Limb (tissue), 2 donors: ENCODE results near the gene TCFL5.

Experiments
- DNase-seq, 2 donors: peaks; one replicate each; pipeline ENCODE4 v3.0.0-alpha.2; 2016; ENCODE audit errors: extremely low spot score in 2 of 2

The TCFL5 gene

DNA sequence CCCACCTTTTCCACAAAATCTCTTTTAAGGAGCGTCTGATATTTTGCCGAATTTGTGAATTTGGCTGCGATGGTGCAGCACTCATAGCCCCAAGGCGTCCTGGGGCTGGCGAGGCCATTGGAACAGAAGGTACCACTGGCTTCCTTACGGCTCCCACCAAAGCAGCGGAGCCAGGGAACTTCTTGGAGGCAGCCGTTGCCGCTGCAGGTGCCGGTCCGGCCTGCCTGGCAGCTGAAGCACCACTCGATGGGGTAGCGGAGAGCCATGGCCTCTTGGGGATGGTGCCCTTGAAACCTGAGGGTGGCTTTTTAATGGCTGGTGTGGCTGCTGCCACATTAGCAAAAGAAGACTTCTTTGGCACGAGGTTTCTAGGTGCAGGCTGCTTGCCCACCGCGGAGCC is 34.9 kb upstream of the TCFL5 start:
- DNase-seq, result no peak

- DNase-seq, result no peak
Observed at GRCh38 chr20:62895539-62895938, 33.9 kb upstream of the TCFL5 start.

DNA sequence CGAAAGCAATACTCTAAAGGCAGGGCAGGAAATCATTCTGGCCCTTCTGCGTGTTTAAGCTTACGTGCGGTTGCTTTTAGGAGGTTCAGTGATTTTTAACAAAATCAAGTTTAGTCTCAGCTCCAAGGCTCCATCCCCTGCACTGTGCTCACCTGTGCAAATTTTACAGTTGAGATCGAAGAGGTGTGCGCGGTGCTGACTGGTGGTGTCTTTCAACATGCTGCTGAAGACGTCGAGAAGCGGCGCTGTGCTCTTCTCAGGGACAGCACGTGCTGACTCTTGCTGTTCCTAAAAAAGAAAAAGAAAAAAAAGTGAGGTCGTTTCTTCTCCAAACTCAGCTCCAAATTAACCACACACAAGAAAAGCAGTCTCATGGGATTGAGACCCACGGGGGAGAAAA is 32.6 kb upstream of the TCFL5 start:
- DNase-seq, result no peak

GRCh38 chr20:62893700-62894099 is 32.1 kb upstream of the TCFL5 start:
- no peak for DNase-seq

DNA sequence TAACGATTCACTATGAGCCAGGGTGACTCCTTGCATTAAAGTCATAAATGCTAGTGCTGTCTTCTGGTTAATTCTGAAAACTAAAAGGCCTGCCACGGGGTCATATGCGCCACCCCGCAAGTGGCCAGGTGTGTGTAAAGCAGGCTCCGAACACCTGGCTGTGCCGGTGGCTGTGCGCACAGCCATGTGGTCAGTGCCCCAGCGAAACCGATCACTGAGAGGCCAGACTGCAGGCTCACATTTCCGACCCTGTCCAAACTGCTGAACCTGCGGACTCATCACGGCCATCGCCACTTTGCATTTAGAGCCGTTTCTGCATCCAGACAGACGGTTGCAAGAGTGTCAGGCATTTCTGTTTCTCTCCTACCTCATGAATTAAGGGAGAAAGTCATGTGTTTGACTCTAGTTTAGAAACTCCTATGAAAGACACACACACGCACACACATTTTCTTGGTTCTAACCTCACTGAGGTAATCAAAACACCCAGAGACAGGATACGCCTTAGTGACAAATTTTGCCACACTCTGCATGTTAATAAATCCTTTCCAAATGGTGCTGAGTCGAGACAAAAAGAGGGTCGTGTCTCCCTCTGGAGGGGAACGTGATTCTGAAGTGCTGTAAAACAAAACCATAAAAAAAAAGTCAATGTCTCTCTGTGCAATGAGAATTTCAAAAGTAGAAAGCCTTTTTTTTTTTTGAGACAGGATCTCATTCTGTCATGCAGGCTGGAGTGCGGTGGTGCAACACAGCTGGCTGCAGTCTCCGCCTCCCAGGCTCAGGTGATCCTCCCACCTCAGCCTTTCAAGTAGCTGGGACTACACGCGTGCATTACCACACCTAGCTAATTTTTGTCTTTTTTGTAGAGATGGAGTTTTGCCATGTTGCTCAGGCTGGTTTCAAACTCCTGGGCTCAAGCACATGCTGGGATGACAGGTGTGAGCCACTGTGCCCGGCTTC is 31.0 kb upstream of the TCFL5 start:
- no peak for DNase-seq

DNA sequence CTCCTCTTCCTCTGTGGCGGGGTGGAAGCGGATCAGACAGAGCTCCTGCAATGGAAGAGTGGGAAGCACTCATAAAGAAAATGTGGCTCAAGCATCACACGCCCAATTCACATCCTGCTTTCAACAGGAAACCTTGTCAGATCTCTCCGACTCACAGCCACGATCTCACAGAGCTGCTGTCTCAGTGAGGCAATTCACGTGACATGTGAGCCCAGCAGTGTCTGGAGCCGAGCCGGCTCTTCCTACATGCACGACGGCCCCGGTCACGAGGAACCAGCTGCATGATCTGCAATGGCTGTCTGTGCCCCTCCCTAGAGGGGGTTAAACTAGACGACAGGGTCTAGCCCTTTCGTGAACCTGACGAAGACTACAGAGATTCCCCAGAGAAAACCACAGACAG is 29.5 kb upstream of the TCFL5 start:
- no peak for DNase-seq

DNA sequence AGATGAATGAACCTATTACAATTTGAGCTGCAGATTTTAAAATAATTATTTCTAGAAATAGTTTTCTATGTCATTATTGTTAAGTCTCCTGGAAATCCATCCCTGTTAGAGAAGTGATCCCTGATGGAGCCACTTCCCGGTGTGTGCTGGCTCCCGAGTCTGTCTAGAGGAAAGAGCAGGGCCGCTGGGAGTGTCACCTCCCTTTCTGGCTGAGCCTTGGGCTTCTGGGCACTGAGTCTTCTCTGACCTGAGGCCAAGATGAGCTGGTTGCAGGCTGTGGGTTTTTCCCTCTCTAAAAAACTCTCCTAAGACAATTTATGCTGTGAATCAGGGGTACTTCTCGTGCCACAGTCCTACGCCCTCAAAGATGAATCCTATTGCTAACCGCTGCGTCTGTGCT is 28.8 kb upstream of the TCFL5 start:
- no peak for DNase-seq

DNA sequence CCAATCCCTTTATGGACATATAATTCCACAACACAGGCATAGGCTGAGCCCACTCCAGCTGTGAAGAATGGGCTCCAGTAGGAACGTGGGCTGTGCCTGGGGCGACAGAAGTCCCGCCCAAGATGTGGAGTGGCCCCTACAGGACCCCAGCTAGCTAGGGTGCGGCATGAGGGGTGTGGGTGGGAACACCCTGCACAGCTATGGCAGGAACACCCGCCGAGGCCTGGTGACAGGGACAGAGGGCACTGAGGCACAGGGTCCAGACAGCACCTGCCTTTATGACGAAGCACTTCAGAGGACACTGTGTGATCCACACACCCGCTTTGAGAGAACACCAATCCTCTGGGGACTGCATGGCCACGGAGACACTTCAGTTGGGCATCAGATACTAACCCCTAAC is 28.2 kb upstream of the TCFL5 start:
- no peak for DNase-seq

DNA sequence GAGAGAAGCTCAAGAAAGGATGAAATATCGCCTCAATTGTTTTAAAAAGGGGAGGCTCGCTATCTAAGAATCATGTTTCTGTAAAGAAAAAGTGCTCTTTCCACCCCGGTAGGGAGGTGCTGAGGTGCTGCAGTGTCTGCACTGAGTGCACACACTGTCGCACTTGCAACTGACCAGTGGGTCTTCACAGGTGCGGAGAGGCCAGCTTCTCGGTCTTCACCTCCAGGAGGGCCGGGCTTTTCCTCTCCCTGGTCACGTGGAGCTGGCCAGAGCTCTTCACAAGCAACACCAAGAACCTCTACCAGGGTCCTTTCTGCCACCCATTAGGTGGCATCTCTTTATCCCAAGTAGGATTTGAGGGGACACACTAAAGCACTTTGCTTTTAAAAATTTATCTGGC is 27.8 kb upstream of the TCFL5 start:
- DNase-seq, result no peak

DNA sequence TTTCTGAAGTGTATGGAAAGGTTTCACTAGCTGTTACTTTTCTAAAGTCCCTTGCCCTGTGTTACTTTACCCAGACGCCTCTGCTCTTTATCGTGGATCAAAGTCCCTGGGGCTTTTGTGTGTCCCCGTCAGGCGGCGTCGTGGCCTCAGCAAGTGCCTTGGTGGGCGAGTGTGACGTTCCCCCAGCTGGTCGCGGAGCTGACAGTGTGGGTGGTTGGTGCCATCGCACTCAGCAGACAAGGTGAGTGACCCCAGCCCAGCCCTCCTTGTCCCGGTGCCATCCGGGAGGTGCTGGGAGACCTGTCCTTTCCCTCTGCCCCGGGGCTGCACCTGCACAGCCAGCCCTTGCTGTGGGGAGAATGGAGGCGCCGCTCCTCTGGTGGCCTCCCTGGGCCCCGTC is 27.3 kb upstream of the TCFL5 start:
- DNase-seq, result no peak

GRCh38 chr20:62888406-62888805 is 26.8 kb upstream of the TCFL5 start:
- DNase-seq, result no peak

DNA sequence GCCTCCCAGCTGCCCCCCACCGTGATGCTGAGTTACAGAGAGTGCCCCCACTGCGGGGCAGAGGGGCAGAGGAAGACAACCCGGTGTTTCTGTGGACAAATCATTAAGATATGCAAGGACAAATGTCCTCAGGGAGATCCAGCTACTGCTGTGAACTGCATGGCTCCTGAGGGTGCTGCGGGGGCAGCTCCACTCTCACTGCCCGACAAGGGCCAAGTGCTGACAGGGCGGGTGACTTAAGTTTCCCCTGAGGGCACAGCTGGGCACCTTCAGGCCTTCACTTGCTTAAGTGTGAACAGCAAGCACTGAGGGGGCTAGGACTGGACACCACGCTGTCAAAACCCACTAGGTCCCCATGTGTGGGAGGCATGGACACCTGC is 26.2 kb upstream of the TCFL5 start:
- no peak for DNase-seq

DNA sequence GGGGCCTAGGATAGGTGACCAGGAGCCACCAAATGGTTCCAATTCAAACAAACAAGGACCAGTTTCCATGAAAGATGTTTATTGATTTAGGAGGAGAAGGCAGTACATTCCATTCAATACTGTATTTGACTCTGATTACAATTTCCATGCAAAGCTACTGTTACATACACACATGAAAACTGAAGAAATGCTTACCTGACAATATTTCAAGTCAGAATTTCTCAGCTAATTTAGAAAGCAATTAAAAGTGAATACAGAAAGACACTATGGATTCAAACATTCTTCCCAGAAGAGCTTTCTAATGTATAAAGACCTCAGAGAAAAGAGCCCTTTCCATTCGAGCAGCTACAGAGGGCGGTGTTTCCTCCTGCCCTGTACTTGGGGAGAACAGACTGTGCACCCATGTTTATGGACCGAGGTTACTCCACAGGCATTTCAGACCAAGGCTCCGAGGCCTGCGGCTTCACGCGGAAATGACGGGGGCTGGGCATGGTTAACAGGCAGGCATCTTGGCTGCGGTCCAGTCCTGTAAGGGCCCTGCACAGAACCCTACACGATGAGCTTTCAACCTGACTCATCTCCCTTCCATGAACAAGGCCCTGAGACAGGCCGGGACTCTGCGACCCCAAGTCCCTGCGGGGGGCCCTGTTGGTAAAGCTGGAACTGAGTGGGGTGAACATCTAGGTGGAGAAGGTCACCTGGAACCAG is 25.7 kb upstream of the TCFL5 start:
- no peak for DNase-seq

DNA sequence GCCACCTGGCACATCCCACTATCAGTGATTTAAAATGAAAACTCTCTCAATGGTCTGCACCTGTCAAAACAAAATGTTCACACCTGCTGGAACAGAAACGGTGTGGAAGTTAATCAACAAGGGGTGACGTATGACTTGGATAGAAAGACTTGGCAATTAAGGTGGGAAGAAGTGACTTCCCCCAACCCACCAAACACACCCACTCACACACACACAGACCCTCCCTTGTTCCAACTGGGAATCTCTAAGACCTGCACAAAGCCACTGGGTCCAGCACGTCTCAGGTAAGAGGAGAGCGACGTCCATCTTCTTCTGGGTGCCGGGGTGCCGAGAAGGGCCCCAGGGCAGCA is 25.1 kb upstream of the TCFL5 start:
- DNase-seq, result no peak

DNA sequence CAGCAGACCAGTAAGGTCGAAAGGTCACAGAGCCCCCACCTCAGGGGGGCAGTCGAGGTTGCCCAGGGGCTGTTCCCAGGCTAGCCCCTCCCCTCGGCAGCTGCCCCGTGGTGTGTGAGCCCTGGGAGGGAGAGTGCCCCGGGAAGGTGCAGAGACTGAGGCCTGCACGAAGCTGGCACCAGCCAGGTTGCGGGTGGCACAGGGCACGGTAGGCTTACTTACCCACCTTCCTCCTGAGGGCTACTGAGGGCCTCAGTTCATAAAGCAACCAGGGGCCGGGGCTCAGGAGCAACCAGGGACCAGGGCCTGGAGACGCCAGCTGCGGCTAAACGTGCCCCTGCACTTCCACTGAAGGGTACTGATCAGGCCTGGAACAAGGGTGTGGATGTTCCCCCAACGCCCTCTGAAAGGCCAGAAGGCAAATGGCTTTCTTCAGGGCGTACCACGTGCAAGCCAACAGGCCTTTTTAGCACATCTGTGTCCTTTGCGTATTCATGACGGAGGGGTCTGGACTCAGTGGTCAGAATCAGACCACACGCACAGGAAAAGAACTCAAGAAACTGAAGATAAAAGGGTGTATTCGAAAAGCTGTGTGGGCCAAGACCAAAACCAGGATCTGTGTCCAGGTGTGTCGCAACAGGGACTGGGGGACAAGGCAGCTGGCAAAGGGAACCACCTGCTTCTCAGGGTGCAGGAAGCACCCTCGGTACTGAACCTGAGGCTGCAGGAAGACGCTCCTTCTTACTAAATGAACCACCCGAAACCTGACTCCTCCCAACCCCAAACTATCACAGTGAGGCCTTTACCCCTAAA is 24.5 kb upstream of the TCFL5 start:
- DNase-seq, result no peak

DNA sequence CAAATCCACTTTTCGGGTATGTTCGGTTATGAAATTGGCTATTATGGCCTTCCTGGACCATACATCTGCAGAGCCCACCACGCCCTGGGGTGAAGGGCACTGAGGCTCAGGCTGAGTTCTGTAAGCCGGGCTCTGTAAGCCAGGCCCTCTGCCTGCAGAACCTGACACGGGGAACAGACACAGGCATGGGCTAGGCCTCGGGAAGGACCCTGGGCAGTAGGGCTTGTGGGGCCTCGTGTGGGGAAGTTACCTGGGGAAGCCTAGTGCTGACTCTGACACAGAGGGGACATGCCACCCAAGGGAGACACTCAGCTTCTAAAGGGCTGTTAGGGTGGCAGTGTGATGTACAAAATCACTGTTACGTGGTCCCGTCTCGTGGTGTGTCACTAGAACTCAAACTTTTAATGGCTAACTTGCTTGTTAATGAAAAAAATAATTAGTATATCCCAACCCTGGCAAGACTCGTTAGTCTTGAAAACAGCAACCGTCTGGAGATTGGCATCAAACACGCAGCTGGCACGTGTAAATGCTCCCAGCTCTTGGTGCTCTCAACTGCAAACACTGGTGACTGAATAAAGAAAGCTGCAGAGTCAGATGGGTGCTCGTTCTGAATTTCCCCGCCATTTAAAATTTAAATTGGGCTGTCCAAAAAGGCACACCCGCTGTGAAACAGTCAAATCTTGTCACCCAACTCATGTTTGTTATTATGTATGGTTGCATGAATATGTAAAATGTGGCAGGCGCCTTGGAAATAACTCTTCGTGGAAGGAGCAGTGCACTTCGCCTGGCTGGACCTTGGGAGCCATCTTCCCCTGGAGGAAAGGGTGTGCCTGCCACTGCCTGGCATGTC is 23.6 kb upstream of the TCFL5 start:
- DNase-seq, result no peak

GRCh38 chr20:62884556-62884955 is 22.9 kb upstream of the TCFL5 start:
- no peak for DNase-seq

DNA sequence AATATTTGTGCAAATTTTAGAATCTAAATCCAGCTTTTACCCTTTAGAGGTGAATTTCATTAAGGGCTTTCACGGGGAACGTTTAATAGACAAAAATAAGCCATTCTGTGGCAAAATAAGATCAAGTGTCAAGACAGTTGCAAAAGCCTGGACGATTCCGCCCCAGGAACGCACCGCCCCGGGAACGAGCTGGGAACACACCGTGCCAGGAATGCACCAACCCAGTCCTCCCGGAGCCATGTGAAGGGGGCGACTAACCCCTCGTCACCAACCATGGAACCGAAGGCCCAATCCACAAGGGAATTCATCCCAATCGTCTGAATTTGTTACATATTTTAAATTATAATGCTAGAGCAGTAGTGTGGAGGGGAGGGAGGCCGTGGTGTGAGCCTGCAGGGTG is 20.8 kb upstream of the TCFL5 start:
- no peak for DNase-seq

DNA sequence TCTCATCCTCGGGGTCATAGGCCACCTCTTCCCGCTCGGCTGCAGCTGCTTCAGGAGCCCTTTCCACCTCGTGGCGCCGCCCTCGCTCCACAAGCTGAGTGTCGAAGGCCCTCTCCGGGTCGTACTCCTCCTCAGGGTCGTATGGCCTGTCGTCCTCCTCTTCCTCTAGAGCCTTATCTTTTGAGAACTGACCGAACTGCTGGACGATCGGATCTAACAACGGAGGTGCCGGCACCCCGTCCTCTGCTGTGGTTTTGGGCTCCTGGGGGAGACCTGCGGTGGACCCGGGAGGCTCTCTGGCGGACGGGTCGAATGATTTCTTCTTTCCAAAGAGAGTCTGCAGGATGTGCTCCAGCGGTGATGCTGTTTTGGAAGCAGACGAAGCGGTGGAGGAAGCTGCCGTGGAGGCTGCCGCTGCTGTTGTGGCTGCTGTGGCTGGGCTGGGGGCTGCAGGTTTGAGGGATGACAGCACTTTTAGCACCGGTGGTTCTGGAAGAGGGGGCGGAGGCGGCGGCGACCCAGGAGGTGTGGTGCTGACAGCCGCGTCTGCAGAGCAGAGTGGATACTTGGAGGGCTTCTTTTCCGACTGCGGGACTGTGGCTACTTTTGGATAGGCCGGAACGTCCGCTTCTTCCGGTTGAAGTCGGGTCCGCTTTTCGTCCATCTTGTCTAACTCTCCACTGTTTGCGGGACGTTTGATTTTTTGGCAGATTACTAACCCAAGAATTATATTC is 20.2 kb upstream of the TCFL5 start:
- no peak for DNase-seq

GRCh38 chr20:62880935-62881661 is 19.5 kb upstream of the TCFL5 start:
- no peak for DNase-seq
